Parathyroid adenoma (tissue), 2 donors: ENCODE results near the gene SYNDIG1.

ENCODE experiments used
- H2AFZ ChIP-seq: fragments of 300-600 bp; sonication (generic); one replicate; pipeline ENCODE4 v1.7.0; 2017; ENCODE audit warnings: antibody characterized with exemption, mild to moderate bottlenecking
- H3K27ac ChIP-seq: fragments of 300-600 bp; sonication (generic); one replicate; pipeline ENCODE4 v1.7.0; 2017
- H3K27me3 ChIP-seq: fragments of 300-600 bp; sonication (generic); one replicate; pipeline ENCODE4 v1.7.0; 2017; ENCODE audit warnings: low read length; ENCODE audit not compliant: control insufficient read depth, insufficient read depth
- H3K36me3 ChIP-seq: fragments of 300-600 bp; sonication (generic); one replicate; pipeline ENCODE4 v1.7.0; 2017; ENCODE audit warnings: low read length; ENCODE audit not compliant: control insufficient read depth, insufficient read depth
- H3K4me1 ChIP-seq: fragments of 300-600 bp; sonication (generic); one replicate; pipeline ENCODE4 v1.7.0; 2017; ENCODE audit warnings: control low read depth
- H3K4me2 ChIP-seq: fragments of 300-600 bp; sonication (generic); one replicate; pipeline ENCODE4 v1.7.0; 2017; ENCODE audit warnings: low read length
- H3K4me3 ChIP-seq: fragments of 300-600 bp; sonication (generic); one replicate; pipeline ENCODE4 v1.7.0; 2017; ENCODE audit warnings: low read depth, low read length
- H3K79me2 ChIP-seq: fragments of 300-600 bp; sonication (generic); one replicate; pipeline ENCODE4 v1.7.0; 2017; ENCODE audit warnings: control low read depth
- H3K9ac ChIP-seq: fragments of 300-600 bp; sonication (generic); one replicate; pipeline ENCODE4 v1.7.0; 2017; ENCODE audit warnings: mild to moderate bottlenecking
- H3K9me3 ChIP-seq: fragments of 300-600 bp; sonication (generic); one replicate; pipeline ENCODE4 v1.7.0; 2017; ENCODE audit warnings: low read length; ENCODE audit not compliant: control insufficient read depth
- CTCF ChIP-seq: fragments of 300-600 bp; sonication (generic); IDR thresholded peaks from one replicate; pipeline ENCODE4 v1.7.0; 2017; ENCODE audit warnings: antibody characterized with exemption, mild to moderate bottlenecking
- donor health status: primary hyperparathyroidism.

SYNDIG1 gene

GRCh38 chr20:24537210-24537609, 67.8 kb downstream of the SYNDIG1 start:
- Histone ChIP-seq H3K4me2 (no peak overlapping the region), H3K9me3 (no peaks in the 10 kb centered on the region), H3K4me3 (no peak overlapping the region), H3K27ac (no peak overlapping the region), H3K9ac (no peak overlapping the region), H3K4me1 (no peaks in the 10 kb centered on the region), H3K36me3 (no peaks in the 10 kb centered on the region), H3K79me2 (no peaks in the 10 kb centered on the region), H3K27me3 (no peaks in the 10 kb centered on the region), H2AFZ (no peak overlapping the region)
- TF ChIP-seq CTCF = no peak

- H3K36me3 ChIP-seq = no peaks in the 10 kb centered on the region
- no peaks in the 10 kb centered on the region for H3K9me3 ChIP-seq
- H3K4me2 ChIP-seq = no peak overlapping the region
- H3K27me3 ChIP-seq = no peaks in the 10 kb centered on the region
- H3K9ac ChIP-seq = no peak overlapping the region
- no peak overlapping the region for H3K4me3 ChIP-seq
- no peak for TF ChIP-seq CTCF
- no peaks in the 10 kb centered on the region for H3K79me2 ChIP-seq
- H3K4me1 ChIP-seq = no peaks in the 10 kb centered on the region
- no peak overlapping the region for H3K27ac ChIP-seq
- H2AFZ ChIP-seq = no peak overlapping the region
Observed at GRCh38 chr20:24542721-24543120, 73.3 kb downstream of the SYNDIG1 start.

GRCh38 chr20:24543168-24543567, 73.7 kb downstream of the SYNDIG1 start:
- Histone ChIP-seq H3K4me2 (no peak overlapping the region), H3K9ac (no peak overlapping the region), H2AFZ (no peak overlapping the region), H3K9me3 (no peaks in the 10 kb centered on the region), H3K27ac (no peak overlapping the region), H3K4me3 (no peak overlapping the region), H3K27me3 (no peaks in the 10 kb centered on the region), H3K79me2 (no peaks in the 10 kb centered on the region), H3K36me3 (no peaks in the 10 kb centered on the region), H3K4me1 (no peaks in the 10 kb centered on the region)
- TF ChIP-seq CTCF = no peak

GRCh38 chr20:24543741-24544140, 74.3 kb downstream of the SYNDIG1 start:
- no peaks in the 10 kb centered on the region for H3K27me3 ChIP-seq
- no peaks in the 10 kb centered on the region for H3K79me2 ChIP-seq
- H3K27ac ChIP-seq = no peak overlapping the region
- TF ChIP-seq CTCF = no peak
- H3K4me1 ChIP-seq = no peaks in the 10 kb centered on the region
- no peak overlapping the region for H2AFZ ChIP-seq
- H3K4me2 ChIP-seq = no peak overlapping the region
- H3K9ac ChIP-seq = no peak overlapping the region
- no peaks in the 10 kb centered on the region for H3K36me3 ChIP-seq
- H3K9me3 ChIP-seq = no peaks in the 10 kb centered on the region
- H3K4me3 ChIP-seq = no peak overlapping the region

- H3K27me3 ChIP-seq = no peaks in the 10 kb centered on the region
- no peak overlapping the region for H3K4me3 ChIP-seq
- no peaks in the 10 kb centered on the region for H3K79me2 ChIP-seq
- no peak overlapping the region for H3K4me2 ChIP-seq
- no peaks in the 10 kb centered on the region for H3K4me1 ChIP-seq
- H3K9ac ChIP-seq = no peak overlapping the region
- H2AFZ ChIP-seq = no peak overlapping the region
- H3K27ac ChIP-seq = no peak overlapping the region
- H3K9me3 ChIP-seq = no peaks in the 10 kb centered on the region
- TF ChIP-seq CTCF = no peak
- no peaks in the 10 kb centered on the region for H3K36me3 ChIP-seq
Observed at GRCh38 chr20:24544371-24544770, 74.9 kb downstream of the SYNDIG1 start.
